K562 treated with DMSO at 1 percent for 48 hours (cell line): ENCODE data around the gene TPM1. TPM values are rescaled to one million over a fixed set of nuclear protein-coding genes. Genes with fewer than 3 reads are reported as not detected.

Experiments
- total RNA-seq: library from RNA; unstranded; fragments of 300-600 nt; gene quantifications from 2 replicates; pipeline ENCODE4 v1.2.3, GENCODE V29; 2022; ENCODE audit warnings: low replicate concordance; ENCODE audit errors: extremely low read depth

Gene TPM1
- total RNA-seq, result not detected in 2 replicates

DNA sequence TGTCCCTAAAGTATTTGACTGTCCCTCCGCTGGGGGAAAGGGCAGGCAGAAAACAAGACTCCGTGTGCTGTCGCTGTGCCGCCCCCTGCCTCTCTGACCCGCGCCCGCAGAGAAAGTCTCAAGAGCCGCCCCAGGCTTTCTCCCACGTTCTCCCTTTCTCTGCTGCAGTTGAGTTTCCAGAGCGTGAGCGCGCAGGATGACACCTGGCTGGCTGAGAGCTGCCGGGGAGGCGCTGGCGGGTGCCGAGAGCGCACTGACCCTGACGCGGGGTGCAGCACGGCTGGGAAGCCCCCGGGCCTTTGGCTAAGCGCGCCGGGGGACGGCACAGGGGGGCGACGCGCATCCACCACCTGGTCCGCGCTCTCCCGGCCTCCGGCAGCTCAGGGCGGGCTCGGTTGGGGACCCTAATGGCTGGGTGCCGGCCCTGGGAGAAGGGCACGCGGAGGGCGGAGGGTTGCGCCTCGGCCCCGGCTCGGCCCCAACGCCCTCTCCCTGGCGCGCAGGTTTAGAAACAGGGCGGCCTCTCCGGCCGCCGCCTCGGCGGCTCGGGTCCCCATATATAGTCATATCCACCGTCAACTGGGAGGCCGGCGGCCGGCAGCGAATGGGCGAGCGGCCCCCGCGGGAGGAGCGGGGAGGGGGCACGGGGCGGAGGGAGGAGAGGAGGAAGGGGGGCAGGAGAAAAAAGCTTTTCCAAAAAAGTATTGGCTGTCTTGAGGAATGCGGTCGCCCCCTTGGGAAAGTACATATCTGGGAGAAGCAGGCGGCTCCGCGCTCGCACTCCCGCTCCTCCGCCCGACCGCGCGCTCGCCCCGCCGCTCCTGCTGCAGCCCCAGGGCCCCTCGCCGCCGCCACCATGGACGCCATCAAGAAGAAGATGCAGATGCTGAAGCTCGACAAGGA, at the start of gene TPM1:
TSS of gene TPM1 (plus strand) at position 774 of the 903 bp plus-strand sequence. CDS start at position 857, 83 bp downstream.

Other genes with a start within 250 kb of the TPM1 start
- not detected in 2 replicates for gene LACTB, start 79.1 kb downstream of the TPM1 start, total RNA-seq
- not detected in 2 replicates for gene RPS27L, start 114.7 kb downstream of the TPM1 start, total RNA-seq
- gene RAB8B, start 146.9 kb downstream of the TPM1 start, total RNA-seq, result not detected in 2 replicates
- not detected in 2 replicates for gene APH1B, start 234.9 kb downstream of the TPM1 start, total RNA-seq